Activated T-cell treated with anti-CD3 and anti-CD28 coated beads for 24 hours (primary cell): ENCODE results near the gene SFMBT2.

Source experiments
- DNase-seq: peaks from one replicate; pipeline ENCODE4 v3.0.0-alpha.2; 2020; ENCODE audit warnings: low read depth

SFMBT2 gene

GRCh38 chr10:7136016-7136415 lies 274.8 kb downstream of the SFMBT2 start:
- no peak for DNase-seq

DNA sequence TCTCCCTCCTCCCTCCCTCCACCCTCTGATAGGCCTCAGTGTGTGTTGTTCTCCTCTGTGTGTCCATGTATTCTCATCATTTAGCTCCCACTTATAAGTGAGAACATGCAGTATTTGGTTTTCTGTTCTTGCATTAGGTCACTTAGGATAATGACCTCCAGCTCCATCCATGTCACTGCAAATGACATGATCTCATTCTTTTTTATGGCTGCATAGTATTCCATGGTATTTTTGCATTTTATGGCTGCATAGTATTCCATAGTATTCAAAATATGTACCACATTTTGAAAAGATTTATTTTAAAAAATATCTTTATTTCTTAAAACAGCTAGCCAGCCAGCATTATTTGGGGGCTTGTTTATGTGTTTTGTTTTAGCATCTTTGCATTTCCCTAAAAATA lies 275.6 kb downstream of the SFMBT2 start:
- no peak for DNase-seq

DNA sequence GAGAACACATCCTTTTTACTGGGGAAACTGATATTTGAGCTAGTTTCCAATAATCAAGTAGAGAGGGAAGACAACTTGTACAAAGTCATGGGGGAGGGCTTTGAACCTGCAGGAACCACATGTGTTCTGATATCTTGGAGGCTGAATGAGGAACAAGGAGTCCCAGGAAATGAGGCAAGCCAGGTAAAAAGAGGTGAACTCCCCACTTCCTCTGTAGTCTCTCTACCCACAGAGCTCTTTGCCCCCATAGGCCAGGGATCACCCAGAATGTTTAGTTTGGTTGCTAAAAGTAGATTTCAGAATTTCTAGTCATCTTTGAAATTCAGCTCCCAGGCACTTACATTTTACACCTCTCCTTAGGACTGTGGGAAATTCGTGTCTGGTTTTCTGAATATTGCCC lies 276.4 kb downstream of the SFMBT2 start:
- no peak for DNase-seq

- no peak for DNase-seq
Measured at GRCh38 chr10:7133958-7134357, 276.9 kb downstream of the SFMBT2 start.

DNA sequence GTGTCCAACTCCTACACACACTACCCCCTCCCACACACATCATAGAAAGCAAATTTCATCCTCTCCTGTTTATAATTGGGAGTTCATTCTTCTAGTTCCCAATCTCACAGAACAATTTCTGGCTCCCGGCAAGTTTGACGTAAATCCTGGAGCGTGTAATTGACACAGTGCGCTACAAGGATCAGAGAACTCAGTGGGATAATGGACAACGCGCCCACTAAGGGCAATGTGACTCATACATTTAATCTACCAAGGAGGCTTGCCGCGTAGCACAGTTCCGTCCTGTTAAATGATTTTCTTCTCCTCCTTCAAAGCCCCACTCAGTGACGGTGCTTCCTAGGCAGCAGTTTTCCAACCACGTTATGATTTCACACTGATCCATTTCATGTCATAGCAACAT lies 277.6 kb downstream of the SFMBT2 start:
- no peak for DNase-seq

DNA sequence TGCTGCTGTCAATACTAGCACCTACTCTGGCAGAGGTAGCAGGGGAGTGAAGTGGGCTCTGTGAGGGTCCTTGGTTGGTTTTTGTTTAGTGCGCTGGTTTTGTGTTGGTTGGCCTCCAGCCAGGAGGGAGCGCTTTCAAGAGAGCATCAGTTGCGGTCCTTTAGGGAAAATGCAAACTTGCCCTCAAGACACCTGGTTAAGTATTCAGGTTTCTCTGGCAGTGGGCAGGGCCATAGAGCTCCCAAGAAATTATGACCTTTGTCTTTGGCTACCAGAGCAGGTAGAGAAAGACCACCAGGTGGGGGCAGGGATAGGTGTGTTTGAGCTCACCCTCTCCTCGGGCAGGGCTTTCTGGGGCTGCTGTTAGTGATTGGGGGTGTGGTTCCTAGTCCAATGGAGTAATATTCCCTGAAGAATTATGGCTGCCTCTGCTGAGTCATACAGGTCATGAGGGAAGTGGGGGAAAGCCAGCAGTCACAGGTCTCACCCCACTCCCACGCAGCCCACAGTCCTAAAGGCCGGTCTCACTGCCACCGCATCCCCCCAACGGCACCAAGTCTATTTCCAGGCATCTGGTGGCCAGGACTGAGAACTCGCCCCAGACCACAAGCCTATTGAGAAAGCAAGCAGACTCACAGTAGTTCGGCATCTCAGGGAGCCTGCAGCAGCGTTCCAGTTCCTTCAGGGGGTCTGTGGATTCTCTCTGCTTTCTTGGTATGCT lies 280.5 kb downstream of the SFMBT2 start:
- DNase-seq, result no peak

- DNase-seq, result no peak
Measured at GRCh38 chr10:7123774-7124173, 287.1 kb downstream of the SFMBT2 start.

- no peak for DNase-seq
Measured at GRCh38 chr10:7122561-7122960, 288.3 kb downstream of the SFMBT2 start.

GRCh38 chr10:7121154-7121797 lies 289.6 kb downstream of the SFMBT2 start:
- DNase-seq, result peak; percentile 62

- DNase-seq, result no peak
Measured at GRCh38 chr10:7119325-7120015, 291.4 kb downstream of the SFMBT2 start.

DNA sequence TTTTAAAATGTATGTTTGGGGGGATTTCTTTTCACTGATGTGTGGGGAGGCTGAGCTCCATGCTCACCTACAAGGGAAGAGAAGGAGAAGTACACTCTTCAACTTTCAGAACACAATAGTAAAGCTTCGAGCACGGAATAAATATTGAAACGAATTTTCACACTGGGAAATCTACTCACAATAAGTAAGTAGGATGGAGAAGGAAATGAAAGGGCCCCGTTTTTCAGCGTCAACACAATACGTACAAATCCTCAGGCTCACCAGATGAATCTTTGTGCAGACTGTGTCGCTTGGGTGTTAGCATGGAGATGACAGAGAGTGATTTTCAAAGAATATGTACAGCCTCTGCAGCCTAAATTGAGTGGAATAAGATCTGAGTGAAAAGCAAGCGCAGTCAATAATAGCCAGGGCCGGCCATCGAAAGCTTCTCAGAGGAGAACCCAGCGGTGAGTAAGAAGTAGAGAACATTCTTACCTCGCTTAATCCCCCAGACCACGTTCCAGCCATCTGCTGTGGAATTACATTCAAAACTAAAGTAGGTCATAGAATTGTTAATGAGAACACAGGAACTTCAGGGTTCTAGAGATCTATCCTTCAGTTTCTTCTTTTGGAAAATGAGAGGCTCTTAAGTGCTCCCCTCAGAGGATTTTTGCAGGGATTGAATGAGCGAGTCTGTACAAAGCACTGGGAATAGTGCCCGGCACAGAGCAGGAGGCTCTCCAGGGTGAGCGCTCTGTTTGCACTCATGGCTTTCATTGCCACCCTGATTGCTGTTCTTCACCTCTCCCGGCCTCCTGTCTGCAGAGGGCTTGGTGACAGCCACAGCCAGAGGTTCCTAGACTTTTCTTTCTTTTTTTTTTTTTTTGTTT lies 292.8 kb downstream of the SFMBT2 start:
- DNase-seq, result no peak

GRCh38 chr10:7117177-7117799 lies 293.5 kb downstream of the SFMBT2 start:
- DNase-seq, result no peak

DNA sequence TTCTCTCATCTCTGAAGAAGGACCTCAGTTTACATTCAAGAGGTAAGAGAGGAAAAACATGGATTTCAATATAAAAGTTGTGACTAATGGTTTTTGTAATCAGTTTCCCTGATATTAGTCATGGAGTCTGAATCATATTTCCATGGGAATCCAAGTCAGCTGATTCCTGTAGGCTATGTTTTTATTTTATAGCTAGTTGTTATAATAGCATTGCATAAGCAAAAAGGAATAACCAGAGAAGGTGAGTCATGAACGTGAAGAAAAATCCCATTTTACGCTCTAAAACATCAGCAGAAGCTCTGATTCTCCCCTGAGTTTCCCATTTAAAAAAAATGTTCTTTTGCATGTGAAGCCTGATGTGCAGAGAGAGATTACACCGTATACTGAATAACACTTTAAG lies 299.3 kb downstream of the SFMBT2 start:
- no peak for DNase-seq

GRCh38 chr10:7111089-7111488 lies 299.7 kb downstream of the SFMBT2 start:
- no peak for DNase-seq
